H1 (cell line): ENCODE data around the gene RBL1. TPM values are rescaled to one million over a fixed set of nuclear protein-coding genes. Genes with fewer than 3 reads are reported as not detected.
"Not testable (repeated sequence)": the region's sequence is repeated elsewhere in the genome, so short reads cannot be mapped to it uniquely, and the experiment has no call there.

Experiments used
- CTCF ChIA-PET: fragments of 300-600 bp; sonication (Branson Sonifier 250); formaldehyde crosslinking; loops from one replicate; lab custom pipeline; 2021; ENCODE audit not compliant: partially characterized antibody; lab: Charles Lee
- POLR2A ChIA-PET: fragments of 300-600 bp; sonication (Branson Sonifier 250); formaldehyde crosslinking; loops from one replicate; lab custom pipeline; 2021; ENCODE audit warnings: inconsistent platforms; ENCODE audit not compliant: partially characterized antibody; lab: Charles Lee
- DNase-seq, 2 experiments: peaks; one replicate each; pipeline versions ENCODE4 v3.0.0 to v3.0.0-alpha.2; 2010 to 2022; ENCODE audit warnings: low spot score in 2 of 2, low read depth in 1 of 2, mixed read lengths in 1 of 2
- FAIRE-seq: peaks from 2 replicates; lab custom pipeline; 2011; peaks lifted over from hg19 to GRCh38; lab: Jason Lieb, UNC
- H2AFZ ChIP-seq: 2 replicates; pipeline ENCODE4 v1.8.1; 2012; ENCODE audit warnings: low read length, inconsistent platforms
- H2AK5ac ChIP-seq: 2 replicates; pipeline ENCODE4 v1.6.1; 2013; ENCODE audit warnings: low read depth, low read length
- H2BK120ac ChIP-seq: replicated peaks from 2 replicates; pipeline ENCODE3; 2013; ENCODE audit warnings: low read depth, low read length, inconsistent platforms
- H2BK12ac ChIP-seq: 2 replicates; pipeline ENCODE4 v1.6.1; 2013; ENCODE audit warnings: low read depth, low read length
- H2BK15ac ChIP-seq: 2 replicates; pipeline ENCODE4 v1.6.1; 2013; ENCODE audit warnings: low read length
- H2BK20ac ChIP-seq: 2 replicates; pipeline ENCODE4 v1.6.1; 2013; ENCODE audit warnings: low read length
- H2BK5ac ChIP-seq: 2 replicates; pipeline ENCODE4 v1.6.1; 2013; ENCODE audit warnings: low read depth, low read length
- H3K14ac ChIP-seq: 2 replicates; pipeline ENCODE4 v1.6.1; 2013; ENCODE audit warnings: inconsistent platforms; ENCODE audit not compliant: insufficient read length
- H3K18ac ChIP-seq: 2 replicates; pipeline ENCODE4 v1.6.1; 2013; ENCODE audit warnings: low read length; ENCODE audit errors: extremely low read depth
- H3K23ac ChIP-seq: 2 replicates; pipeline ENCODE4 v1.6.1; 2013; ENCODE audit warnings: inconsistent platforms; ENCODE audit not compliant: insufficient read length
- H3K23me2 ChIP-seq: 2 replicates; pipeline ENCODE4 v1.6.1; 2013; ENCODE audit warnings: low read depth, low read length
- H3K27ac ChIP-seq: 2 replicates; pipeline ENCODE4 v1.6.1; 2011; ENCODE audit warnings: low read depth, low read length, inconsistent platforms
- H3K27me3 ChIP-seq, 4 experiments: replicated peaks in 1 of 4; 1 replicate in 1 of 4; 2 replicates in 3 of 4; pipeline versions ENCODE4 v1.6.1 to v1.8.1; 2011 to 2013; ENCODE audit warnings: low read length in 3 of 4, mild to moderate bottlenecking in 3 of 4, inconsistent platforms in 2 of 4, mixed read lengths in 2 of 4, moderate library complexity in 1 of 4; ENCODE audit not compliant: control insufficient read depth in 3 of 4, insufficient read depth in 3 of 4; ENCODE audit errors: extremely low read depth in 1 of 4
- H3K36me3 ChIP-seq, 4 experiments: 2 replicates each; pipeline versions ENCODE4 v1.6.1 to v1.8.1; 2011 to 2013; ENCODE audit warnings: mild to moderate bottlenecking in 4 of 4, low read length in 3 of 4, moderate library complexity in 2 of 4, control low read depth in 1 of 4, inconsistent platforms in 1 of 4; ENCODE audit not compliant: insufficient read depth in 4 of 4, control insufficient read depth in 2 of 4
- H3K4ac ChIP-seq: replicated peaks from 2 replicates; pipeline ENCODE3; 2013; ENCODE audit warnings: low read length, low read depth, mixed read lengths, inconsistent platforms; ENCODE audit not compliant: insufficient read length
- H3K4me1 ChIP-seq, 4 experiments: replicated peaks in 1 of 4; 1 replicate in 1 of 4; 2 replicates in 3 of 4; pipeline versions ENCODE4 v1.6.1 to v1.8.1; 2011 to 2013; ENCODE audit warnings: low read length in 3 of 4, inconsistent platforms in 2 of 4, mixed read lengths in 1 of 4; ENCODE audit not compliant: insufficient read depth in 4 of 4, control insufficient read depth in 3 of 4
- H3K4me2 ChIP-seq, 2 experiments: 2 replicates each; pipeline versions ENCODE4 v1.6.1 to v1.8.1; 2011 to 2013; ENCODE audit warnings: low read depth in 2 of 2, low read length in 2 of 2, control low read depth in 1 of 2, inconsistent platforms in 1 of 2, mild to moderate bottlenecking in 1 of 2; ENCODE audit not compliant: insufficient read depth in 1 of 2
- H3K4me3 ChIP-seq, 4 experiments: fragments of 200-600, 300-600 bp in 1 of 4; sonication (generic), shearing (Covaris generic), sonication (Bioruptor Twin) in 1 of 4; 2 replicates each; pipeline versions ENCODE4 v1.5.1 to v1.8.1; 2011 to 2016; ENCODE audit warnings: low read length in 4 of 4, low read depth in 3 of 4, control low read depth in 2 of 4, inconsistent platforms in 2 of 4, mild to moderate bottlenecking in 2 of 4, mixed read lengths in 1 of 4, moderate library complexity in 1 of 4; ENCODE audit not compliant: insufficient read depth in 2 of 4; ENCODE audit errors: extremely low read depth in 1 of 4
- H3K56ac ChIP-seq: replicated peaks from 2 replicates; pipeline ENCODE3; 2013; ENCODE audit warnings: low read depth, mild to moderate bottlenecking, mixed read lengths, low read length, inconsistent platforms; ENCODE audit not compliant: insufficient read length
- H3K79me1 ChIP-seq: 2 replicates; pipeline ENCODE4 v1.6.1; 2013; ENCODE audit warnings: low read depth, low read length, control low read depth
- H3K79me2 ChIP-seq, 2 experiments: 2 replicates each; pipeline versions ENCODE4 v1.6.1 to v1.8.1; 2012 to 2013; ENCODE audit warnings: low read length in 2 of 2, mild to moderate bottlenecking in 2 of 2, inconsistent platforms in 1 of 2; ENCODE audit not compliant: insufficient read depth in 2 of 2, control insufficient read depth in 1 of 2
- H3K9ac ChIP-seq, 4 experiments: replicated peaks in 1 of 4; 1 replicate in 1 of 4; 2 replicates in 3 of 4; pipeline versions ENCODE4 v1.6.1 to v1.8.1; 2011 to 2013; ENCODE audit warnings: low read depth in 3 of 4, low read length in 3 of 4, control low read depth in 2 of 4, mild to moderate bottlenecking in 2 of 4, moderate library complexity in 2 of 4, inconsistent platforms in 1 of 4; ENCODE audit errors: extremely low read depth in 1 of 4
- H3K9me3 ChIP-seq, 2 experiments: 2 replicates each; pipeline versions ENCODE4 v1.6.1 to v1.8.1; 2012 to 2013; ENCODE audit warnings: mild to moderate bottlenecking in 2 of 2, moderate library complexity in 2 of 2, control low read depth in 1 of 2, inconsistent platforms in 1 of 2, low read depth in 1 of 2, low read length in 1 of 2, mixed read lengths in 1 of 2; ENCODE audit not compliant: insufficient read depth in 2 of 2
- H4K20me1 ChIP-seq, 2 experiments: replicated peaks in 1 of 2; 2 replicates each; pipeline versions ENCODE3 to v1.8.1; 2011 to 2013; ENCODE audit warnings: inconsistent platforms in 2 of 2, low read length in 2 of 2, mild to moderate bottlenecking in 1 of 2; ENCODE audit not compliant: insufficient read depth in 2 of 2, control insufficient read depth in 1 of 2
- H4K5ac ChIP-seq: 2 replicates; pipeline ENCODE4 v1.6.1; 2013; ENCODE audit warnings: low read length, low read depth, mixed read lengths, inconsistent platforms; ENCODE audit not compliant: insufficient read length
- H4K8ac ChIP-seq: 2 replicates; pipeline ENCODE4 v1.8.0; 2013; ENCODE audit warnings: mild to moderate bottlenecking, moderate library complexity, low read length, inconsistent platforms; ENCODE audit not compliant: insufficient read depth; ENCODE audit errors: extremely low read depth
- H4K91ac ChIP-seq: replicated peaks from 2 replicates; pipeline ENCODE3; 2013; ENCODE audit warnings: low read length, mixed read lengths, inconsistent platforms; ENCODE audit not compliant: insufficient read length
- WGBS, 2 experiments: shearing (Covaris generic) in 1 of 2; methylation state at CpG; one replicate each; pipeline versions ENCODE4 v1.1.6 to v1.1.7; 2013 to 2015; ENCODE audit warnings: low lambda C conversion rate in 2 of 2, mixed read lengths in 2 of 2, inconsistent platforms in 1 of 2, low coverage in 1 of 2, missing lambda C conversion rate in 1 of 2; ENCODE audit not compliant: insufficient replicate concordance in 2 of 2, insufficient coverage in 1 of 2, insufficient read length in 1 of 2; ENCODE audit errors: extremely low coverage in 1 of 2, missing lambda C conversion rate in 1 of 2; 5-methylcytosine and 5-hydroxymethylcytosine counted together
- polyA plus RNA-seq, 7 experiments: library from polyadenylated mRNA; depleted of rRNA in 3 of 7; stranded (reverse) in 5 of 7; unstranded in 2 of 7; fragments of >200 nt in 5 of 7; fragments of 200-250 nt in 2 of 7; gene quantifications; 1 replicate in 5 of 7; 2 replicates in 1 of 7; 4 replicates in 1 of 7; pipeline versions ENCODE4 v1.2.1 to v1.2.3, GENCODE V29; 2011 to 2013; ENCODE audit warnings: missing spikeins in 2 of 7, mixed read lengths in 2 of 7
- total RNA-seq: library from RNA; stranded (reverse); fragmentation: NEBNext Ultra II Directional; extraction: Animal tissue kit (Norgen Biotek cat#: 25700); gene quantifications from 2 replicates; pipeline ENCODE4 v1.2.1, GENCODE V29; 2021

Gene RBL1
- total and polyA plus RNA-seq, 2 of the 8 experiments (the other 6 are each of a cell fraction or from before 2014, with no cell fraction given), result 3.2 to 12.3 TPM

GRCh38 chr20:37011858-37012257, 83.9 kb downstream of the RBL1 start:
- H2BK12ac ChIP-seq, H2BK120ac ChIP-seq, H3K23ac ChIP-seq, H4K5ac ChIP-seq, H3K79me2 ChIP-seq, H3K56ac ChIP-seq, H3K14ac ChIP-seq, H3K27ac ChIP-seq, H3K4me1 ChIP-seq, DNase-seq, H3K27me3 ChIP-seq, H2AFZ ChIP-seq, H4K20me1 ChIP-seq, H2BK15ac ChIP-seq, H3K9me3 ChIP-seq, CTCF ChIA-PET, H2AK5ac ChIP-seq, H3K9ac ChIP-seq, H3K4me2 ChIP-seq, H4K91ac ChIP-seq, H3K4me3 ChIP-seq, POLR2A ChIA-PET, H4K8ac ChIP-seq, H2BK20ac ChIP-seq, H2BK5ac ChIP-seq, FAIRE-seq, H3K4ac ChIP-seq, H3K79me1 ChIP-seq, H3K18ac ChIP-seq, H3K23me2 ChIP-seq: not testable (repeated sequence)
- 94% methylated on average over 25 of the region's 25 CpGs; no CpG with 5 or more reads in 1 of the 2 experiments for WGBS, 2 experiments
- peaks cover 0 to 19% (median 10%) of the 10 kb centered on the region in 4 experiments; a peak in 5 of 8 replicates for H3K36me3 ChIP-seq
